Gastrocnemius medialis (tissue), 4 donors: ENCODE measurements around the gene ARHGEF7. TPM values are rescaled to one million over a fixed set of nuclear protein-coding genes. Genes with fewer than 3 reads are reported as not detected.
"Not testable (repeated sequence)": the region's sequence is repeated elsewhere in the genome, so short reads cannot be mapped to it uniquely, and the experiment has no call there.

Experiments
- ATAC-seq, 2 donors: fragments of 150-250 bp; one replicate each; pipeline ENCODE4 v1.9.1; 2016
- DNase-seq, 2 donors: peaks; one replicate each; pipeline ENCODE4 v3.0.0-alpha.2; 2019
- H3K27ac ChIP-seq, 4 donors: fragments of 200-600 bp; sonication (generic); 1 replicate in 1 of 4; 2 replicates in 3 of 4; pipeline ENCODE4 v1.5.1; 2016 to 2018; ENCODE audit warnings: mild to moderate bottlenecking in 2 of 4, moderate library complexity in 1 of 4
- H3K27me3 ChIP-seq, 3 donors: fragments of 200-600 bp; sonication (generic) in 2 of 3; 1 replicate in 1 of 3; 2 replicates in 2 of 3; pipeline versions ENCODE4 v1.5.1 to v1.6.0; 2016 to 2019; ENCODE audit warnings: mild to moderate bottlenecking in 1 of 3, moderate library complexity in 1 of 3
- H3K36me3 ChIP-seq, 2 donors: fragments of 200-600 bp; sonication (generic) in 1 of 2; one replicate each; pipeline ENCODE4 v1.5.1; 2017 to 2018
- H3K4me1 ChIP-seq, 2 donors: fragments of 200-600 bp; sonication (generic) in 1 of 2; one replicate each; pipeline ENCODE4 v1.5.1; 2016 to 2017; ENCODE audit warnings: mild to moderate bottlenecking in 2 of 2
- H3K4me3 ChIP-seq, 4 donors: fragments of 200-600 bp; sonication (generic) in 3 of 4; 1 replicate in 1 of 4; 2 replicates in 3 of 4; pipeline ENCODE4 v1.5.1; 2016 to 2019; ENCODE audit warnings: mild to moderate bottlenecking in 2 of 4
- H3K9me3 ChIP-seq, 3 donors: fragments of 200-600 bp; sonication (generic) in 2 of 3; 1 replicate in 1 of 3; 2 replicates in 2 of 3; pipeline ENCODE4 v1.5.1; 2016 to 2019
- CTCF ChIP-seq, 5 experiments: fragments of 450-650 bp in 3 of 5; fragments of 200-600 bp in 2 of 5; sonication (generic) in 2 of 5; IDR thresholded peaks in 4 of 5; conservative IDR thresholded peaks in 1 of 5; 1 replicate in 4 of 5; 2 replicates in 1 of 5; pipeline ENCODE4 v1.5.1; 2016 to 2019; ENCODE audit warnings: antibody characterized with exemption in 5 of 5, mild to moderate bottlenecking in 3 of 5, moderate library complexity in 3 of 5
- POLR2A ChIP-seq, 2 donors: fragments of 450-650 bp; IDR thresholded peaks; one replicate each; pipeline ENCODE4 v1.6.1; 2017; ENCODE audit warnings: antibody characterized with exemption in 2 of 2, mild to moderate bottlenecking in 2 of 2, moderate library complexity in 2 of 2
- in situ Hi-C, 4 donors: fragments of 200-750 bp; cut with MboI; loops; one replicate each; pipeline versions ENCODE4 v1.15.0 to v1.8.0; 2017; ENCODE audit warnings: low sequenced_read_pairs in 4 of 4
- intact Hi-C: fragments of 100-400 bp; cut with DNase I; formaldehyde crosslinking; loops from one replicate; pipeline ENCODE4 v1.15.1; 2023; ENCODE audit warnings: low total_unique reads
- total RNA-seq, 4 donors: library from RNA; depleted of rRNA; stranded (reverse); fragments of >200 nt; gene quantifications; one replicate each; pipeline versions ENCODE4 v1.1.0 to v1.2.3, GENCODE V29; 2016

The ARHGEF7 gene
- total RNA-seq, 4 donors from 2014 or later = 24.5 to 56.9 (median 31.3) TPM

GRCh38 chr13:111194651-111195050, 79.5 kb downstream of the ARHGEF7 start:
- Histone ChIP-seq H3K4me1 (peaks cover 29 to 31% of the 10 kb centered on the region in 2 donors), H3K27ac (peak overlapping the region in 1 of 4 donors; percentile 28)
- H3K27me3 ChIP-seq, H3K4me3 ChIP-seq, intact Hi-C loops, ATAC-seq, H3K9me3 ChIP-seq, in situ Hi-C loops, DNase-seq, H3K36me3 ChIP-seq: not testable (repeated sequence)

- H3K4me1 ChIP-seq = peaks cover 43 to 70% of the 10 kb centered on the region in 2 donors
- H3K36me3 ChIP-seq, in situ Hi-C loops, H3K27ac ChIP-seq, H3K27me3 ChIP-seq, intact Hi-C loops, DNase-seq, H3K9me3 ChIP-seq, ATAC-seq, H3K4me3 ChIP-seq: not testable (repeated sequence)
Measured at GRCh38 chr13:111198732-111199378, 83.7 kb downstream of the ARHGEF7 start.

- H3K9me3 ChIP-seq = no peaks in the 10 kb centered on the region
- peaks cover 47 to 56% of the 10 kb centered on the region in 2 donors for H3K4me1 ChIP-seq
- DNase-seq (no peak), ATAC-seq (no peak)
- peak overlapping the region; percentile 45 to 74 (median 68) for H3K27ac ChIP-seq
- TF ChIP-seq CTCF (IDR thresholded peaks at IDR 0.05 in 4 of 5, conservative IDR thresholded peaks at IDR 0.05 in 1 of 5) (no peak), POLR2A (IDR thresholded peaks at IDR 0.05) (no peak)
- no peak overlapping the region for H3K4me3 ChIP-seq
- intact Hi-C loops (no loop called here), in situ Hi-C loops (loop anchor here in 1 of 4 donors (25.0 kb wide), 1 partner anchor 289 kb away; the partner anchor contains the start of gene ANKRD10)
- no peaks in the 10 kb centered on the region for H3K36me3 ChIP-seq
- no peaks in the 10 kb centered on the region for H3K27me3 ChIP-seq
Measured at GRCh38 chr13:111201304-111201940, 86.3 kb downstream of the ARHGEF7 start.

- Histone ChIP-seq H3K4me1 (peaks cover 48 to 55% of the 10 kb centered on the region in 2 donors), H3K27ac (peak overlapping the region; percentile 45 to 74 (median 68)), H3K36me3 (no peaks in the 10 kb centered on the region), H3K9me3 (no peaks in the 10 kb centered on the region), H3K4me3 (no peak overlapping the region), H3K27me3 (no peaks in the 10 kb centered on the region)
- intact Hi-C loops = no loop called here
- in situ Hi-C loops = loop anchor here in 1 of 4 donors (25.0 kb wide), 1 partner anchor 290 kb away; the partner anchor contains the start of gene ANKRD10
- ATAC-seq (peak in 1 of 2 donors; percentile 15), DNase-seq (no peak)
- TF ChIP-seq POLR2A (IDR thresholded peaks at IDR 0.05) (no peak), CTCF (IDR thresholded peaks at IDR 0.05 in 4 of 5, conservative IDR thresholded peaks at IDR 0.05 in 1 of 5) (no peak)
Measured at GRCh38 chr13:111202156-111202621, 87.1 kb downstream of the ARHGEF7 start.

GRCh38 chr13:111202745-111203144, 87.6 kb downstream of the ARHGEF7 start:
- in situ Hi-C loops = loop anchor here in 1 of 4 donors (25.0 kb wide), 1 partner anchor 290 kb away; the partner anchor contains the start of gene ANKRD10
- no peaks in the 10 kb centered on the region for H3K27me3 ChIP-seq
- no peaks in the 10 kb centered on the region for H3K9me3 ChIP-seq
- H3K4me3 ChIP-seq = peak overlapping the region in 2 of 4 donors; percentile 46 to 49
- peaks cover 53 to 59% of the 10 kb centered on the region in 2 donors for H3K4me1 ChIP-seq
- intact Hi-C loops = no loop called here
- peak overlapping the region; percentile 45 to 74 (median 68) for H3K27ac ChIP-seq
- ATAC-seq (peak; percentile 54 to 70), DNase-seq (no peak)
- peak; percentile 18 to 47 for TF ChIP-seq POLR2A (IDR thresholded peaks at IDR 0.05)
- no peak for TF ChIP-seq CTCF (IDR thresholded peaks at IDR 0.05 in 4 of 5, conservative IDR thresholded peaks at IDR 0.05 in 1 of 5)
- no peaks in the 10 kb centered on the region for H3K36me3 ChIP-seq
